Measurements from ENCODE around the gene BCAS4.

DNA sequence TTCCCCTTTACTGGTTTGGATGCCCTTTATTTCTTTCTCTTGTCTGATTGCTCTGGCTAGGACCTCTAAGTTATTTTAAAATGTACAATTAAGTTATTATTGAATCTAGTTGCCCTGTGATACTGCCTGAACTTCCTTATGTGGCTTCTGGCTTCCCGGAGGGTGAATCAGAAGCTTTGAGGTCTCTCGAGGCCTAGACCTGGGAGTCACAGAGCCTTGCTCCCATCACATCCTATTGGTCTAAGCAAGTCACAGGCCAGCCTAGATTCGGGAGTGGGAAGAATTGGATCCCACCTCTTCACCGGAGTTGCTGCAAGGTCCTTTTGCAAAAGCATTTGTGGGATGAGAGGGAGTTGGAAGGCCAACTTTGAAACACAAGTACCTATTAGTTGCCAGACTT, 15.2 kb downstream of the BCAS4 start:
- TF ChIP-seq, protein P1, sequence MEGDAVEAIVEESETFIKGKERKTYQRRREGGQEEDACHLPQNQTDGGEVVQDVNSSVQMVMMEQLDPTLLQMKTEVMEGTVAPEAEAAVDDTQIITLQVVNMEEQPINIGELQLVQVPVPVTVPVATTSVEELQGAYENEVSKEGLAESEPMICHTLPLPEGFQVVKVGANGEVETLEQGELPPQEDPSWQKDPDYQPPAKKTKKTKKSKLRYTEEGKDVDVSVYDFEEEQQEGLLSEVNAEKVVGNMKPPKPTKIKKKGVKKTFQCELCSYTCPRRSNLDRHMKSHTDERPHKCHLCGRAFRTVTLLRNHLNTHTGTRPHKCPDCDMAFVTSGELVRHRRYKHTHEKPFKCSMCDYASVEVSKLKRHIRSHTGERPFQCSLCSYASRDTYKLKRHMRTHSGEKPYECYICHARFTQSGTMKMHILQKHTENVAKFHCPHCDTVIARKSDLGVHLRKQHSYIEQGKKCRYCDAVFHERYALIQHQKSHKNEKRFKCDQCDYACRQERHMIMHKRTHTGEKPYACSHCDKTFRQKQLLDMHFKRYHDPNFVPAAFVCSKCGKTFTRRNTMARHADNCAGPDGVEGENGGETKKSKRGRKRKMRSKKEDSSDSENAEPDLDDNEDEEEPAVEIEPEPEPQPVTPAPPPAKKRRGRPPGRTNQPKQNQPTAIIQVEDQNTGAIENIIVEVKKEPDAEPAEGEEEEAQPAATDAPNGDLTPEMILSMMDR (IDR thresholded peaks at IDR 0.05): no peak
- TF ChIP-seq, protein P2, sequence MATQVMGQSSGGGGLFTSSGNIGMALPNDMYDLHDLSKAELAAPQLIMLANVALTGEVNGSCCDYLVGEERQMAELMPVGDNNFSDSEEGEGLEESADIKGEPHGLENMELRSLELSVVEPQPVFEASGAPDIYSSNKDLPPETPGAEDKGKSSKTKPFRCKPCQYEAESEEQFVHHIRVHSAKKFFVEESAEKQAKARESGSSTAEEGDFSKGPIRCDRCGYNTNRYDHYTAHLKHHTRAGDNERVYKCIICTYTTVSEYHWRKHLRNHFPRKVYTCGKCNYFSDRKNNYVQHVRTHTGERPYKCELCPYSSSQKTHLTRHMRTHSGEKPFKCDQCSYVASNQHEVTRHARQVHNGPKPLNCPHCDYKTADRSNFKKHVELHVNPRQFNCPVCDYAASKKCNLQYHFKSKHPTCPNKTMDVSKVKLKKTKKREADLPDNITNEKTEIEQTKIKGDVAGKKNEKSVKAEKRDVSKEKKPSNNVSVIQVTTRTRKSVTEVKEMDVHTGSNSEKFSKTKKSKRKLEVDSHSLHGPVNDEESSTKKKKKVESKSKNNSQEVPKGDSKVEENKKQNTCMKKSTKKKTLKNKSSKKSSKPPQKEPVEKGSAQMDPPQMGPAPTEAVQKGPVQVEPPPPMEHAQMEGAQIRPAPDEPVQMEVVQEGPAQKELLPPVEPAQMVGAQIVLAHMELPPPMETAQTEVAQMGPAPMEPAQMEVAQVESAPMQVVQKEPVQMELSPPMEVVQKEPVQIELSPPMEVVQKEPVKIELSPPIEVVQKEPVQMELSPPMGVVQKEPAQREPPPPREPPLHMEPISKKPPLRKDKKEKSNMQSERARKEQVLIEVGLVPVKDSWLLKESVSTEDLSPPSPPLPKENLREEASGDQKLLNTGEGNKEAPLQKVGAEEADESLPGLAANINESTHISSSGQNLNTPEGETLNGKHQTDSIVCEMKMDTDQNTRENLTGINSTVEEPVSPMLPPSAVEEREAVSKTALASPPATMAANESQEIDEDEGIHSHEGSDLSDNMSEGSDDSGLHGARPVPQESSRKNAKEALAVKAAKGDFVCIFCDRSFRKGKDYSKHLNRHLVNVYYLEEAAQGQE (IDR thresholded peaks at IDR 0.05; ENCODE audit: insufficient read depth in 1 of 2, low read depth in 2 of 2, low read length in 1 of 2): no peak

Data from Panc1 (cell line).